Activated gamma-delta T cell treated with Interleukin-2 at 50 U/mL for 16 hours (primary cell): Measurements from ENCODE around the gene DXO.
"Not testable (repeated sequence)": the region's sequence is repeated elsewhere in the genome, so short reads cannot be mapped to it uniquely, and the experiment has no call there.

Source experiments
- DNase-seq: peaks from one replicate; pipeline ENCODE4 v3.0.0-alpha.2; 2020

DXO gene

GRCh38 chr6:31956796-31957195 lies 15.1 kb downstream of the DXO start:
- no peak for DNase-seq

GRCh38 chr6:31954511-31954910 lies 17.4 kb downstream of the DXO start:
- no peak for DNase-seq

- DNase-seq, result no peak
Measured at GRCh38 chr6:31952890-31953289, 19.0 kb downstream of the DXO start.

GRCh38 chr6:31952140-31952805 lies 19.7 kb downstream of the DXO start:
- DNase-seq, result peak; percentile 30

DNA sequence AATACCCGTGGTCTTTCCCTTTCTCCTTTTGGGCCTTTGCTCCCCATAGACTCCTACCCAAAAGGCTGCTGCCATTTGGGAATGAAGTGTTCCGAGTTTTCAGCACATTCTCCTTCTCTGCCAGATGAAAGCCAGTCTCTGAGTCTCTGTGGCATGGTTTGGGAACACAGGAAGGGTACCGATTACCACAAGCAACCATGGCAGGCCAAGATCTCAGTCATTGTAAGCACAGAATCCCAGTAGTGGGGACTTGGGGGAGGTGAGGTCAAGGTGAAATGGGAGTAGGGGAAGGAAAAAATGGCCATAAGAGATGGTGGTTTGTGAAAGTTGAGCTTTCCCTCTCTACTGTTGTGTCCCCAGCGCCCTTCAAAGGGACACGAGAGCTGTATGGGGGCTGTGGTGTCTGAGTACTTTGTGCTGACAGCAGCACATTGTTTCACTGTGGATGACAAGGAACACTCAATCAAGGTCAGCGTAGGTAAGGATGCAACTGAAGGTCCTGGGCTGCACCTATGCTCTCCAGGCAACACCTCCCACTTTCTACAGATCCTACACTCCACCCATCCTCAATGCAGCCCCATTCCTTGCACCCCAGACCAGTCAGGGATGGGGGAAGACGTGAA lies 21.9 kb downstream of the DXO start:
- DNase-seq, result no peak

DNA sequence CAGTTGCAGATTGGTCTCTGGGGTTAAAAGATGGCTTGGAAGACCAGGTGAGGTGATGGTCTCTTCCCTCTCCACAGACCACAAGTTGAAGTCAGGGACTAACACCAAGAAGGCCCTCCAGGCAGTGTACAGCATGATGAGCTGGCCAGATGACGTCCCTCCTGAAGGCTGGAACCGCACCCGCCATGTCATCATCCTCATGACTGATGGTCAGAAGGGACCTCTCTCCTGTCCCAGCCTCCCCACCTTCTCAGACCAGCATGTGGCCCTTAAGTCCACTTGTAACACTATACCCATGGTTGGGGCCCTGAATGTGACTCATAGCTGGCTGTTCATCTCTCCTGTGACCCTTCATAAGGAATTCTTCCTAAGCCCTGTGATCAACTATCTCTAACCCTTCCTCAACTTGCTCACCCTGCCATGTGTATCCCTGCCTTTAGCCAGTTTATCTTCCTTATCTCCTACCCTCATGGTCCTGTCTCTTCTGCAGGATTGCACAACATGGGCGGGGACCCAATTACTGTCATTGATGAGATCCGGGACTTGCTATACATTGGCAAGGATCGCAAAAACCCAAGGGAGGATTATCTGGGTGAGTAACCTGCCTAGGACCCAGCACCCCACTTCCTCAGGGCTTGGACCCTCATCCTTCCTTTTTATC lies 23.1 kb downstream of the DXO start:
- no peak for DNase-seq

GRCh38 chr6:31948306-31948705 lies 23.6 kb downstream of the DXO start:
- DNase-seq, result no peak

DNA sequence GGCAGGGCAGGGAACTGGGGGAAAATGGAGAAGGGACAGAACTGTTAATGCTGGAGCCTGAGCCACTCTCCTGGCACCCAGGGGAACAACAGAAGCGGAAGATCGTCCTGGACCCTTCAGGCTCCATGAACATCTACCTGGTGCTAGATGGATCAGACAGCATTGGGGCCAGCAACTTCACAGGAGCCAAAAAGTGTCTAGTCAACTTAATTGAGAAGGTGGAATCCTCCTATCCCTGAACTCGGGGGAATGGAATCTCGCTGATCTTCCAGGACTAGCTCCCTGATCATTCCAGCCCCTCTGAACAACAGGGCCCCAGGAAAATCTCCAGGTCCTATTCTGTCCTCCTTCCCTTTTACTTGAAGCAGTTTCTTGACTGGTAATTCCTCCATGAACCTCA lies 24.1 kb downstream of the DXO start:
- no peak for DNase-seq

DNA sequence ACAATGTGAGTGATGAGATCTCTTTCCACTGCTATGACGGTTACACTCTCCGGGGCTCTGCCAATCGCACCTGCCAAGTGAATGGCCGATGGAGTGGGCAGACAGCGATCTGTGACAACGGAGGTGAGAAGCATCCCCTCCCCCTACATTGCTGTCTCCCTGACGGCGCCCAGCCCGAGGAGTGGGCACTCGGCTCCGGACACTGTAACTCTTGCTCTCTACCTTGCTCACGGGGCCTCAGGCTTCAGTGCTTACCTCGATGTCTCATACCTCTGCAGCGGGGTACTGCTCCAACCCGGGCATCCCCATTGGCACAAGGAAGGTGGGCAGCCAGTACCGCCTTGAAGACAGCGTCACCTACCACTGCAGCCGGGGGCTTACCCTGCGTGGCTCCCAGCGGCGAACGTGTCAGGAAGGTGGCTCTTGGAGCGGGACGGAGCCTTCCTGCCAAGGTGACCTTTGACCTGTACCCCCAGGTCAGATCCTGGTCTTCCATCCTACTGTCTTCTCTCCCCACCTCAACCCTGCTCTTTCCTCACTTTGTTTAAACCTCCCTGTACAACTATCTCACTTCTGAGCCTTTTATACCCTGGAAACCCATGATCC lies 24.8 kb downstream of the DXO start:
- no peak for DNase-seq

DNA sequence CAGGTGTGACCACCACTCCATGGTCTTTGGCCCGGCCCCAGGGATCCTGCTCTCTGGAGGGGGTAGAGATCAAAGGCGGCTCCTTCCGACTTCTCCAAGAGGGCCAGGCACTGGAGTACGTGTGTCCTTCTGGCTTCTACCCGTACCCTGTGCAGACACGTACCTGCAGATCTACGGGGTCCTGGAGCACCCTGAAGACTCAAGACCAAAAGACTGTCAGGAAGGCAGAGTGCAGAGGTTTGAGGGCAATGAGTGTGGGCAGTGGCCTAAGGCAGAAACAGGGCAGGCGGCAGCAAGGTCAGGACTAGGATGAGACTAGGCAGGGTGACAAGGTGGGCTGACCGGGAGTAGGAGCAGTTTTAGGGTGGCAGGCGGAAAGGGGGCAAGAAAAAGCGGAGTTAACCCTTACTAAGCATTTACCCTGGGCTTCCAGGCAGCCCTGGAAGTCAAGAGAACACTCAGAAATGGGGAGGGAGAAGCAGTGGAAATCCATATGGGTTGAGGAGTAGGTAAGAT lies 25.5 kb downstream of the DXO start:
- no peak for DNase-seq

DNA sequence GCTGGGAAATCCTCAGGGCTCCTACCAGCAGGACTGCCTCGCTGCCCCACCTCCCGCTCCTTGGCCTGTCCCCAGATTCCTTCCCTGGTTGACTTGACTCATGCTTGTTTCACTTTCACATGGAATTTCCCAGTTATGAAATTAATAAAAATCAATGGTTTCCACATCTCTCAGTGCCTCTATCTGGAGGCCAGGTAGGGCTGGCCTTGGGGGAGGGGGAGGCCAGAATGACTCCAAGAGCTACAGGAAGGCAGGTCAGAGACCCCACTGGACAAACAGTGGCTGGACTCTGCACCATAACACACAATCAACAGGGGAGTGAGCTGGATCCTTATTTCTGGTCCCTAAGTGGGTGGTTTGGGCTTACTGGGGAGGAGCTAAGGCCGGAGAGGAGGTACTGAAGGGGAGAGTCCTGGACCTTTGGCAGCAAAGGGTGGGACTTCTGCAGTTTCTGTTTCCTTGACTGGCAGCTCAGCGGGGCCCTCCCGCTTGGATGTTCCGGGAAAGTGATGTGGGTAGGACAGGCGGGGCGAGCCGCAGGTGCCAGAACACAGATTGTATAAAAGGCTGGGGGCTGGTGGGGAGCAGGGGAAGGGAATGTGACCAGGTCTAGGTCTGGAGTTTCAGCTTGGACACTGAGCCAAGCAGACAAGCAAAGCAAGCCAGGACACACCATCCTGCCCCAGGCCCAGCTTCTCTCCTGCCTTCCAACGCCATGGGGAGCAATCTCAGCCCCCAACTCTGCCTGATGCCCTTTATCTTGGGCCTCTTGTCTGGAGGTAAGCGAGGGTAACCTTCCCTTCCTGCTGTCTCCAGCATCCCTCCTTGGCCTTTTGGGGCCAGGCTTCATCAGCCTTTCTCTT lies 26.2 kb downstream of the DXO start, which contains the start of gene CFB:
Gene CFB (plus strand): TSS at position 589 of the 863 bp plus-strand sequence. CDS start 127 bp downstream, at position 716.
- DNase-seq, result no peak

- DNase-seq, result no peak
Measured at GRCh38 chr6:31945154-31945506, 26.8 kb downstream of the DXO start.

DNA sequence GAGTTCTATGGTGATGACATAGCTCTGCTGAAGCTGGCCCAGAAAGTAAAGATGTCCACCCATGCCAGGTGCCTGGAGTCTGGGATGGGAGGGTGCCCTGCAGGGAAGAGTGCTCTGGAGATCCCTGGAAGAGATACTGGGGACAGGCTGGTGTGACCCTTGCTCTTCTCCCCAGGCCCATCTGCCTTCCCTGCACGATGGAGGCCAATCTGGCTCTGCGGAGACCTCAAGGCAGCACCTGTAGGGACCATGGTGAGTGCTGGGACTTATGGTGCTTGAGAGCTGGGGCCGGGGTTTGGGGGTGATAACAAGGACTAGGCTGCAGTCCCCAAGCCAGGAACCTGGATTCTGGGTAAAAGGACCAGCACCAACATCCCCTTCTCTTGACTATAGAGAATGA lies 28.2 kb downstream of the DXO start:
- no peak for DNase-seq

GRCh38 chr6:31940256-31940664 lies 31.7 kb downstream of the DXO start:
- DNase-seq, result no peak

GRCh38 chr6:31935823-31936222 lies 36.1 kb downstream of the DXO start:
- no peak for DNase-seq

GRCh38 chr6:31935021-31935420 lies 36.9 kb downstream of the DXO start:
- DNase-seq, result no peak

GRCh38 chr6:31933537-31933936 lies 38.4 kb downstream of the DXO start:
- DNase-seq, result no peak

- not testable (repeated sequence) for DNase-seq
Measured at GRCh38 chr6:31932137-31932536, 39.8 kb downstream of the DXO start.

GRCh38 chr6:31930962-31931361 lies 41.0 kb downstream of the DXO start:
- no peak for DNase-seq

GRCh38 chr6:31928672-31928939 lies 43.3 kb downstream of the DXO start:
- no peak for DNase-seq

GRCh38 chr6:31927863-31928671 lies 43.9 kb downstream of the DXO start:
- no peak for DNase-seq

DNA sequence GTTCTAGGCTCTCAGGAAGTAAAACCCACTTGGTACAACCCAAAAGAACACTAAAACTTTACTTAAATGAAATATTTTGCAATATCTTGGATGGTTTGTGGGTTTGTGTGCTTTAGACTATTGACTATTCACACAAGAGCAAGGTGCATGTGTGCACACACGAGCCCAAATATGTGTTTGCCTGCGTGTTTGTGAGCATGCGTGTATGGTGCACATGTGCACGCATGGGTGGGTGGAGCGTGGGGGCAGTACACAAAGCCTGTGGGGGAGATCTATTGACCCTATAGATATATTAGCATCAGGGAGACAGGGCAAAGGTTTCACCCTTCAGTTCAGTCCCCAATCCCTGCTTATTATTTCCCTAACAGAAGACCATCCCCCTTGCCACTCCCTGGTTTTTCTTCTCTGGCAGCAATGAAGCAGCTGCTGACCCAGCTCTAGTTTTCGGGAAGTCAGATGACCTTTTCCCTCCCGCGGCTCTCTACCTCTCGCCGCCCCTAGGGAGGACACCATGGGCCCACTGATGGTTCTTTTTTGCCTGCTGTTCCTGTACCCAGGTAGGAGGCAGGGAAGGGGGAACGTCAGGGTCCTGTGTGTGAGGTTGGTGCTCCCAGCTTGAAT lies 44.6 kb downstream of the DXO start, which contains the start of gene C2:
Gene C2 (plus strand): TSS at position 476 of the 621 bp plus-strand sequence. CDS start 36 bp downstream, at position 512.
- no peak for DNase-seq
